GM12878 (cell line): Measurements from ENCODE around the gene FOXP1. TPM values are rescaled to one million over a fixed set of nuclear protein-coding genes. Genes with fewer than 3 reads are reported as not detected.

Experiments
- ATAC-seq: fragments of 200-7000 bp; cut with Tn5 transposase; 3 replicates; pipeline ENCODE4 v1.9.1; 2020; ENCODE audit warnings: mild to moderate bottlenecking, moderate library complexity
- BruUV-seq: library from RNA; stranded (reverse); fragments of 400-500 nt; replicated peaks from 2 replicates; lab custom pipeline; 2021; lab: Mats Ljungman, UMichigan
- CTCF ChIA-PET: fragments of 300-600 bp; sonication (Branson Sonifier 250); formaldehyde crosslinking; extraction: SDS; loops from one replicate; lab custom pipeline; 2021; ENCODE audit warnings: inconsistent platforms; lab: Yijun Ruan, JAX
- POLR2A ChIA-PET: fragments of 350-600 bp; formaldehyde crosslinking; extraction: SDS; loops from one replicate; lab custom pipeline; 2021; ENCODE audit warnings: inconsistent platforms; lab: Charles Lee
- RAD21 ChIA-PET: fragments of 300-600 bp; sonication (Branson Sonifier 250); formaldehyde crosslinking; loops from one replicate; lab custom pipeline; 2023; ENCODE audit warnings: antibody characterized with exemption; ENCODE audit not compliant: unreplicated experiment; lab: Charles Lee
- SMC1A ChIA-PET: fragments of 300-600 bp; sonication (Branson Sonifier 250); formaldehyde crosslinking; loops from one replicate; lab custom pipeline; 2023; ENCODE audit not compliant: unreplicated experiment, uncharacterized antibody; lab: Charles Lee
- DNase-seq: peaks from one replicate; pipeline ENCODE4 v3.0.0-alpha.2; 2011; ENCODE audit warnings: low read depth, low spot score
- FAIRE-seq: peaks from 3 replicates; lab custom pipeline; 2011; peaks lifted over from hg19 to GRCh38; lab: Jason Lieb, UNC
- H2AFZ ChIP-seq: 2 replicates; pipeline ENCODE4 v1.6.0; 2011; ENCODE audit warnings: low read depth, low read length, control low read depth; ENCODE audit not compliant: control insufficient read depth
- H3K27ac ChIP-seq: 2 replicates; pipeline ENCODE4 v1.5.1; 2011; ENCODE audit warnings: control low read depth; ENCODE audit not compliant: control insufficient read depth, insufficient read depth
- H3K27me3 ChIP-seq, 2 experiments: replicated peaks in 1 of 2; 2 replicates each; pipeline versions ENCODE4 v1.6.0 to v1.6.1; 2011; ENCODE audit warnings: low read length in 1 of 2; ENCODE audit not compliant: control insufficient read depth in 2 of 2, insufficient read depth in 2 of 2
- H3K36me3 ChIP-seq, 2 experiments: 2 replicates each; pipeline ENCODE4 v1.5.1; 2011; ENCODE audit warnings: low read length in 1 of 2; ENCODE audit not compliant: control insufficient read depth in 2 of 2, insufficient read depth in 2 of 2
- H3K4me1 ChIP-seq: 2 replicates; pipeline ENCODE4 v1.6.1; 2011; ENCODE audit warnings: mild to moderate bottlenecking, low read length, moderate library complexity, mixed read lengths; ENCODE audit not compliant: control insufficient read depth, insufficient read depth
- H3K4me2 ChIP-seq: 2 replicates; pipeline ENCODE4 v1.6.0; 2011; ENCODE audit warnings: control low read depth; ENCODE audit not compliant: control insufficient read depth, insufficient read depth
- H3K4me3 ChIP-seq: fragments of 200-600 bp; sonication (generic); 2 replicates; pipeline ENCODE4 v1.5.1; 2016
- H3K79me2 ChIP-seq: 2 replicates; pipeline ENCODE4 v1.6.0; 2011; ENCODE audit warnings: low read length; ENCODE audit not compliant: control insufficient read depth, insufficient read depth
- H3K9ac ChIP-seq: 2 replicates; pipeline ENCODE4 v1.8.0; 2011; ENCODE audit warnings: low read length, control low read depth, mixed read lengths; ENCODE audit not compliant: control insufficient read depth, insufficient read depth
- H3K9me3 ChIP-seq: replicated peaks from 3 replicates; pipeline ENCODE4 v1.5.1; 2011; ENCODE audit warnings: mild to moderate bottlenecking, low read length; ENCODE audit not compliant: control insufficient read depth, insufficient read depth
- H4K20me1 ChIP-seq: 2 replicates; pipeline ENCODE4 v1.6.0; 2011; ENCODE audit not compliant: control insufficient read depth, insufficient read depth
- FOXM1 ChIP-seq: IDR thresholded peaks from 2 replicates; pipeline ENCODE4 v1.6.1; 2012; ENCODE audit warnings: low read depth, mild to moderate bottlenecking, inconsistent platforms, low read length, moderate library complexity
- JUND ChIP-seq: IDR thresholded peaks from 2 replicates; pipeline ENCODE4 v1.6.1; 2012; ENCODE audit warnings: low read depth, mild to moderate bottlenecking, low read length, improper control_type of control experiment, moderate library complexity
- KAT2A ChIP-seq: conservative IDR thresholded peaks from 2 replicates; pipeline ENCODE4 v1.6.1; 2011; ENCODE audit warnings: low read depth, low read length; ENCODE audit not compliant: control insufficient read depth
- MTA2 ChIP-seq: fragments of 450-650 bp; IDR thresholded peaks from 2 replicates; pipeline ENCODE4 v1.6.1; 2016; ENCODE audit warnings: low read depth, mild to moderate bottlenecking, moderate library complexity
- MYB ChIP-seq: fragments of 150-350 bp; IDR thresholded peaks from 2 replicates; pipeline ENCODE4 v1.6.1; 2014; ENCODE audit warnings: mild to moderate bottlenecking, low read depth, low read length, borderline replicate concordance
- PAX5 ChIP-seq: IDR thresholded peaks from 2 replicates; pipeline ENCODE4 v1.6.1; 2011; ENCODE audit warnings: low read depth, low read length, borderline replicate concordance
- RAD21 ChIP-seq: IDR thresholded peaks from 2 replicates; pipeline ENCODE4 v1.6.1; 2011; ENCODE audit warnings: mild to moderate bottlenecking, low read depth, low read length, moderate library complexity; ENCODE audit not compliant: insufficient read depth
- SREBF1 ChIP-seq: IDR thresholded peaks from 2 replicates; pipeline ENCODE4 v1.6.1; 2012; ENCODE audit warnings: mild to moderate bottlenecking, low read length
- ZBED1 ChIP-seq: IDR thresholded peaks from 2 replicates; pipeline ENCODE4 v1.6.1; 2016; ENCODE audit warnings: borderline replicate concordance
- WGBS: methylation state at CpG from one replicate; pipeline ENCODE4 v1.1.6; 2016; ENCODE audit warnings: low lambda C conversion rate; ENCODE audit not compliant: insufficient replicate concordance, insufficient coverage; ENCODE audit errors: missing lambda C conversion rate; 5-methylcytosine and 5-hydroxymethylcytosine counted together
- in situ Hi-C: fragments of 300-500 bp; cut with MboI; formaldehyde crosslinking; loops from 9 replicates; pipeline ENCODE4 v1.14.3; 2018; ENCODE audit warnings: mixed read lengths
- intact Hi-C: fragments of 100-400 bp; cut with micrococcal nuclease; formaldehyde crosslinking; loops from one replicate; pipeline ENCODE4 v1.14.2; 2022; ENCODE audit not compliant: unreplicated experiment
- polyA plus RNA-seq, 11 experiments: library from polyadenylated mRNA; depleted of rRNA in 4 of 11; unstranded in 6 of 11; stranded (reverse) in 5 of 11; fragments of >200 nt; fragmentation: Nextera tagmentation in 4 of 11; fragmentation: Illumina TruSeq in 1 of 11; extraction: Ambion mirVana in 4 of 11; extraction: Trizol in 1 of 11; gene quantifications; 1 replicate in 1 of 11; 2 replicates in 10 of 11; pipeline versions ENCODE4 v1.2.1 to v1.2.3, GENCODE V29; 2011 to 2016; ENCODE audit warnings: inconsistent platforms in 2 of 11, missing spikeins in 2 of 11, low read depth in 1 of 11
- total RNA-seq, 4 experiments: library from RNA; depleted of rRNA in 3 of 4; stranded (reverse); fragments of >200 nt in 3 of 4; fragmentation: Illumina TruSeq in 1 of 4; extraction: Trizol in 1 of 4; gene quantifications; 2 replicates each; pipeline versions ENCODE4 v1.2.1 to v1.2.3, GENCODE V29; 2013 to 2021
- TF ChIP-seq, protein P1 (sequence below): fragments of 450-650 bp; IDR thresholded peaks from 2 replicates; pipeline ENCODE4 v1.6.1; 2016; ENCODE audit warnings: mild to moderate bottlenecking
- TF ChIP-seq, protein P2 (sequence below): fragments of 450-650 bp; IDR thresholded peaks from 2 replicates; pipeline ENCODE4 v1.6.1; 2018; ENCODE audit warnings: borderline replicate concordance, mild to moderate bottlenecking; ENCODE audit not compliant: partially characterized antibody

FOXP1 gene
- total and polyA plus RNA-seq, 10 of the 15 experiments (the other 5 are each of a cell fraction or from before 2014, with no cell fraction given) = 0.05 to 1.6 (median 0.20) TPM; not detected in 1

DNA sequence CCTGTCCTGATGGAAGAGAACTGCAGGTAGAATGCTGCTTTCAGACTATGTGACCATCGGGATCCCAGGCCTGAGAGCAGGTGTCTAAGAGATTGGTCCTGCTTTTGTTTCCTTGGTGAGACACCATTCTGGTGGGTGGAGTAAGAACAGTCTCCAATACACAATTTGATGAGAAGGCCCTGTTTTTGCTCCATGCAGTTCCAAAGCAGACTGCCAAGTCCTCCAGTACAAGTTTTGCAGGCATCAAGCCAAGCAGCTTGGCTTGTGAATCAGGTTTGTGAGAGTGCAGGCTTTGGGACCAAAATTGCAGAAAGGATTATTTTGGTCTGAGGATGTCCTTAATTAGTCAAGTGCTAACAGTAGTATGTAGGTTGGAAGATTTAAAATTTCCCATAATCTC lies 381.6 kb downstream of the FOXP1 start:
- BruUV-seq = no TSS peak
- DNase-seq = no peak
- POLR2A ChIA-PET = no interaction called here

More for the DNA sequence above, 381.6 kb downstream of the FOXP1 start:
- no peaks in the 10 kb centered on the region for H3K79me2 ChIP-seq
- H3K4me1 ChIP-seq = no peaks in the 10 kb centered on the region
- H3K27me3 ChIP-seq = peaks cover 3 to 4% of the 10 kb centered on the region in 2 experiments; a peak in 3 of 4 replicates
- H2AFZ ChIP-seq = no peak overlapping the region
- FAIRE-seq (no peak), ATAC-seq (no peak)
- TF ChIP-seq ZBED1 (no peak), FOXM1 (no peak), MYB (no peak), RAD21 (no peak), MTA2 (no peak), PAX5 (no peak), JUND (no peak), KAT2A (no peak), SREBF1 (no peak)
- TF ChIP-seq, protein P1, sequence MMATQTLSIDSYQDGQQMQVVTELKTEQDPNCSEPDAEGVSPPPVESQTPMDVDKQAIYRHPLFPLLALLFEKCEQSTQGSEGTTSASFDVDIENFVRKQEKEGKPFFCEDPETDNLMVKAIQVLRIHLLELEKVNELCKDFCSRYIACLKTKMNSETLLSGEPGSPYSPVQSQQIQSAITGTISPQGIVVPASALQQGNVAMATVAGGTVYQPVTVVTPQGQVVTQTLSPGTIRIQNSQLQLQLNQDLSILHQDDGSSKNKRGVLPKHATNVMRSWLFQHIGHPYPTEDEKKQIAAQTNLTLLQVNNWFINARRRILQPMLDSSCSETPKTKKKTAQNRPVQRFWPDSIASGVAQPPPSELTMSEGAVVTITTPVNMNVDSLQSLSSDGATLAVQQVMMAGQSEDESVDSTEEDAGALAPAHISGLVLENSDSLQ = no peak
- TF ChIP-seq, protein P2, sequence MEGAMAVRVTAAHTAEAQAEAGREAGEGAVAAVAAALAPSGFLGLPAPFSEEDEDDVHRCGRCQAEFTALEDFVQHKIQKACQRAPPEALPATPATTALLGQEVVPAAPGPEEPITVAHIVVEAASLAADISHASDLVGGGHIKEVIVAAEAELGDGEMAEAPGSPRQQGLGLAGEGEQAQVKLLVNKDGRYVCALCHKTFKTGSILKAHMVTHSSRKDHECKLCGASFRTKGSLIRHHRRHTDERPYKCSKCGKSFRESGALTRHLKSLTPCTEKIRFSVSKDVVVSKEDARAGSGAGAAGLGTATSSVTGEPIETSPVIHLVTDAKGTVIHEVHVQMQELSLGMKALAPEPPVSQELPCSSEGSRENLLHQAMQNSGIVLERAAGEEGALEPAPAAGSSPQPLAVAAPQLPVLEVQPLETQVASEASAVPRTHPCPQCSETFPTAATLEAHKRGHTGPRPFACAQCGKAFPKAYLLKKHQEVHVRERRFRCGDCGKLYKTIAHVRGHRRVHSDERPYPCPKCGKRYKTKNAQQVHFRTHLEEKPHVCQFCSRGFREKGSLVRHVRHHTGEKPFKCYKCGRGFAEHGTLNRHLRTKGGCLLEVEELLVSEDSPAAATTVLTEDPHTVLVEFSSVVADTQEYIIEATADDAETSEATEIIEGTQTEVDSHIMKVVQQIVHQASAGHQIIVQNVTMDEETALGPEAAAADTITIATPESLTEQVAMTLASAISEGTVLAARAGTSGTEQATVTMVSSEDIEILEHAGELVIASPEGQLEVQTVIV = no peak
- SMC1A ChIA-PET = no interaction called here
- no peaks in the 10 kb centered on the region for H3K9me3 ChIP-seq
- 87% methylated on average over 1 of the region's 1 CpG for WGBS
- H3K27ac ChIP-seq = no peak overlapping the region
- H3K4me2 ChIP-seq = no peak overlapping the region
- RAD21 ChIA-PET = no interaction called here
- H4K20me1 ChIP-seq = no peaks in the 10 kb centered on the region
- no peaks in the 10 kb centered on the region for H3K36me3 ChIP-seq
- in situ Hi-C loops = no loop called here
- intact Hi-C loops = no loop called here
- CTCF ChIA-PET = no interaction called here
- H3K4me3 ChIP-seq = no peak overlapping the region
- H3K9ac ChIP-seq = no peak overlapping the region
